ENCODE data around the gene MIP. TPM values are rescaled to one million over a fixed set of nuclear protein-coding genes. Genes with fewer than 3 reads are reported as not detected.
A peak's percentile ranks its signal among the peaks of the same experiment; 100 is the strongest.

Gene MIP
- total and polyA plus RNA-seq, 7 donors = 0.09 TPM; not detected in 6

DNA sequence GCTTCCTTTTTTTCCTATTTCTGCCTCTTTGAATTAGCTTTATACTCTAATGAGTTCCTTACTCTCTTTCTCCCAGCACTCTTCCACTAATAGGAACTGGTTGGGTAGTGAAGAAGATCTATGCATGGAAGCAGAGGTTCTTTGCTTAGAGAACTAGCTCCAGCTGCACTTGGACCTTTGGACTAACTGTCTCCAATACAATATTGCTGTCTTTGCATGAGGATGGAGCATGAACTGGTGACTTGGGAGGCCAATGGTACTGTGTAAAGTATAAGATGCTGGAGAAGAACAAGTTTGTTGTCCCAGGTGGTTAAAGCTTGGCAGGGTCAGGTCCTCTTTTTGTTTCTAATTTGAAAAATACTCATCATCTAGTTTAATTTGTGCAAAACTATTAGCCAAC is 35.9 kb upstream of the MIP start:
- peaks cover 0 to 18% (median 17%) of the 10 kb centered on the region in 4 donors for H3K4me1 ChIP-seq
- no peak for TF ChIP-seq POLR2A (IDR thresholded peaks at IDR 0.05)
- TF ChIP-seq POLR2AphosphoS5 (IDR thresholded peaks at IDR 0.05) = no peak
- TF ChIP-seq, protein P1, sequence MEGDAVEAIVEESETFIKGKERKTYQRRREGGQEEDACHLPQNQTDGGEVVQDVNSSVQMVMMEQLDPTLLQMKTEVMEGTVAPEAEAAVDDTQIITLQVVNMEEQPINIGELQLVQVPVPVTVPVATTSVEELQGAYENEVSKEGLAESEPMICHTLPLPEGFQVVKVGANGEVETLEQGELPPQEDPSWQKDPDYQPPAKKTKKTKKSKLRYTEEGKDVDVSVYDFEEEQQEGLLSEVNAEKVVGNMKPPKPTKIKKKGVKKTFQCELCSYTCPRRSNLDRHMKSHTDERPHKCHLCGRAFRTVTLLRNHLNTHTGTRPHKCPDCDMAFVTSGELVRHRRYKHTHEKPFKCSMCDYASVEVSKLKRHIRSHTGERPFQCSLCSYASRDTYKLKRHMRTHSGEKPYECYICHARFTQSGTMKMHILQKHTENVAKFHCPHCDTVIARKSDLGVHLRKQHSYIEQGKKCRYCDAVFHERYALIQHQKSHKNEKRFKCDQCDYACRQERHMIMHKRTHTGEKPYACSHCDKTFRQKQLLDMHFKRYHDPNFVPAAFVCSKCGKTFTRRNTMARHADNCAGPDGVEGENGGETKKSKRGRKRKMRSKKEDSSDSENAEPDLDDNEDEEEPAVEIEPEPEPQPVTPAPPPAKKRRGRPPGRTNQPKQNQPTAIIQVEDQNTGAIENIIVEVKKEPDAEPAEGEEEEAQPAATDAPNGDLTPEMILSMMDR (IDR thresholded peaks at IDR 0.05) = no peak
- TF ChIP-seq EP300 (IDR thresholded peaks at IDR 0.05) = no peak
- intact Hi-C loops (cut with DNase I) = no loop called here

DNA sequence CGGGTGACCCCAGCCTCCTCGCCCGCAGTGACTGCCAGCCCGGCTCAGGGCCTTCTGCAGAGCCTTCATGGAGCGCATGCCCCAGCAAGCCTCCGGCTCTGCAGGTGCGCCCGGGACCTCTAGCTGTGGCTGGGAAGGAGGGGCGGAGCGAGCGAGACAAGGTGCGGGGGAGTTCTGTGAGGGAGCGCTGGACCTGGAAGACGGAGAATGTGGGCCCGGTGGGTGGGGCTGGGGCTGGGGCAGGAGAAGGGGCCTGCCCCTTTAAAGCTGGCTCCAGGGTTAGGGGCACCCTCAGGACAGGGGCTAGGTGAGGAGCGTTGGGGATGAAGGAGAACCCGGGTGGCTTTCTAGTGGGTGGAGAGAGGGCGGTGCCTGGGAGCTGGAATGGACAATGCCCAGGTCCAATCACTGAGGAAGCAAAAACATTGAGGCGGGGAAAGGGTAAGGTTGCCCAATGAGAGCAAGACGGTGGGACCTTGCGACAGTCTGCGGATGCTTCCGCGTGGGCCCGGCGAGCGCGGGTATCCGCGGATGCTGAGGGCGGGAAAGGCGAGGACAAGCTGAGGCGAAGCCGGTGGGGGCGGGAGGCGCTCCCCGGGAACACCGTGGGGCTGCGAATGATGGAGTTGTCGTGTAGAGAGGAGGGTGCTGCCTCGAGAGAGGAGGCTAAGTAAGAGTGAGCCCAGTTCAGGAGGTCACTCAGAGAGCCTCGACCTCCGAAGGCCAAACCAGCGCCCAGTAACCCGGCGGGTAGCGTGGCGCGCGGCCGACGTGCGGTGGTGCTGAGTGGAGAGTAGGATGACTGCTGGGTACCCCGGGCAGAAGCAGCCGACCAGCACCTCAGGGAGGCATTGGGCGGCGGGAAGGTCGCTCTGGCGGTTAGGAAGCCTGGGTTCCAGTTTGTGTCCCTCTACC is 33.8 kb upstream of the MIP start, which contains the start of gene GLS2:
GLS2 (minus strand) TSS at position 121 of the 915 bp plus-strand sequence; CDS start at position 78, 43 bp downstream.
- WGBS, 2 donors = 13 to 27% methylated on average over 59 of the region's 59 CpGs
- peak within 1 kb of the TSS in 2 of 4 donors; percentile 21 to 46 for H3K27ac ChIP-seq

More for the DNA sequence above, 35.9 kb upstream of the MIP start:
- no peak overlapping the region for H3K27ac ChIP-seq
- DNase-seq = no peak
- H3K27me3 ChIP-seq = no peaks in the 10 kb centered on the region
- no peaks in the 10 kb centered on the region for H3K36me3 ChIP-seq
- no peaks in the 10 kb centered on the region for H3K9me3 ChIP-seq
- H3K4me3 ChIP-seq = no peak overlapping the region

DNA sequence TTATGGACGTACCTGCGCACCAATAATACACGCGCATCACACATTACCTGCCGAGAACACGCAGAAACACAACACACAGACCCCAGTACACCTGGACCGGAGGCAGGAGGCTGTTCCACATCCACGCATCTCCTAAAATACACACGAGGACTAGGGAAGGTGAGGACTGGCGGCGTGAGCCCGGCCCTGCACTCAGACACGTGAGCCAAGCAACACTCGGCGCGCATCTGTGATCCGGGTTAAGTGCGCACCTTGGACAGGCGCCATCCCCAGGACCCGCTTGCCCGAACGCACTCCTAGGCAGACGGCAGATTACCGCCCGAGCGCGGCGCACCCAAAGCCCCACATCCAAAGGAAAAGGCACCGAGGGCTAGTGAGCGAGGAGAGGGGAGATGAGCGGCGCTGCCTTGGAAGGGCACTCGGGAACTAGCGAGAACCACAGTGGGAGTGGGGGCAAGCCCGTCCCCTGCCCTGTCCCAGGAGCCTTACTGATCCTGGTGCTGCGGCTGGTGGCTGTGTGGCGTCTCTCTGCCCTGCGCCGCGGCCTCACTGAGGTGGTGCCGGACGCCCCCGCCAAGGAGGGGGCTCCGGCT is 33.1 kb upstream of the MIP start:
- Histone ChIP-seq H3K27ac (peak overlapping the region in 2 of 4 donors; percentile 21 to 46), H3K9me3 (no peaks in the 10 kb centered on the region), H3K4me1 (peaks cover 0 to 18% (median 17%) of the 10 kb centered on the region in 4 donors), H3K4me3 (peak overlapping the region; percentile 40 to 67 (median 63)), H3K36me3 (no peaks in the 10 kb centered on the region), H3K27me3 (no peaks in the 10 kb centered on the region)
- intact Hi-C loops (cut with DNase I) = no loop called here
- WGBS, 2 donors = 2 to 7% methylated on average over 44 of the region's 44 CpGs
- DNase-seq = peak; percentile 80
- TF ChIP-seq POLR2AphosphoS5 (IDR thresholded peaks at IDR 0.05) (no peak), POLR2A (IDR thresholded peaks at IDR 0.05) (no peak), EP300 (IDR thresholded peaks at IDR 0.05) (no peak)
- TF ChIP-seq, protein P1 (IDR thresholded peaks at IDR 0.05) = no peak

More for the DNA sequence above, 33.8 kb upstream of the MIP start, which contains the start of gene GLS2:
- Histone ChIP-seq H3K4me1 (peaks cover 0 to 18% (median 17%) of the 10 kb centered on the region in 4 donors), H3K27me3 (no peaks in the 10 kb centered on the region), H3K36me3 (no peaks in the 10 kb centered on the region), H3K4me3 (peak within 1 kb of the TSS; percentile 40 to 67 (median 63)), H3K9me3 (no peaks in the 10 kb centered on the region)
- intact Hi-C loops (cut with DNase I) = no loop called here
- TF ChIP-seq POLR2A (IDR thresholded peaks at IDR 0.05) (no peak), POLR2AphosphoS5 (IDR thresholded peaks at IDR 0.05) (no peak), EP300 (IDR thresholded peaks at IDR 0.05) (no peak)
- TF ChIP-seq, protein P1 (IDR thresholded peaks at IDR 0.05) = no peak
- peak; percentile 87 for DNase-seq

DNA sequence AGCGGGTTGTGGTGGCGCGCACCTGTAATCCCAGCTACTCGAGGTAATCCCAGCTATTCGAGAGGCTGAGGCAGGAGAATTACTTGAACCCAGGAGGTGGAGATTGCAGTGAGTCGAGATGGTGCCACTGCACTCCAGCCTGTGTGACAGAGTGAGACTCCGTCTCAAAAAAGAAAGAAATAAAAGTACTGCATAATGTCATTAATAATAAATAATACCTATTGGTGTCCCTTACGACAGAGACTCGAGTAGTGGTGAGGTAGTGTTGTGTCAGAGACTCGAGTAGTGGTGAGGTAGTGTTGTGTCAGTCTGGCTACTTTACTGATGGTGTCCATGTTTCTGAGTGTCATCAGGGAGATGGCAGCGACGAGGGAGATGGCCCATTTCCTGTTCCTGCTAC is 32.2 kb upstream of the MIP start:
- no peak overlapping the region for H3K4me3 ChIP-seq
- H3K4me1 ChIP-seq = peaks cover 0 to 18% (median 17%) of the 10 kb centered on the region in 4 donors
- WGBS, 2 donors = 81 to 89% methylated on average over 12 of the region's 12 CpGs
- H3K36me3 ChIP-seq = no peaks in the 10 kb centered on the region
- H3K27me3 ChIP-seq = no peaks in the 10 kb centered on the region
- H3K9me3 ChIP-seq = no peaks in the 10 kb centered on the region
- TF ChIP-seq, protein P1 (IDR thresholded peaks at IDR 0.05) = no peak
- TF ChIP-seq POLR2AphosphoS5 (IDR thresholded peaks at IDR 0.05) (no peak), POLR2A (IDR thresholded peaks at IDR 0.05) (no peak), EP300 (IDR thresholded peaks at IDR 0.05) (no peak)
- no peak overlapping the region for H3K27ac ChIP-seq
- intact Hi-C loops (cut with DNase I) = no loop called here
- no peak for DNase-seq

Measured in sigmoid colon (tissue), 7 donors.